Measurements from ENCODE around the gene HBS1L.

Gene HBS1L

DNA sequence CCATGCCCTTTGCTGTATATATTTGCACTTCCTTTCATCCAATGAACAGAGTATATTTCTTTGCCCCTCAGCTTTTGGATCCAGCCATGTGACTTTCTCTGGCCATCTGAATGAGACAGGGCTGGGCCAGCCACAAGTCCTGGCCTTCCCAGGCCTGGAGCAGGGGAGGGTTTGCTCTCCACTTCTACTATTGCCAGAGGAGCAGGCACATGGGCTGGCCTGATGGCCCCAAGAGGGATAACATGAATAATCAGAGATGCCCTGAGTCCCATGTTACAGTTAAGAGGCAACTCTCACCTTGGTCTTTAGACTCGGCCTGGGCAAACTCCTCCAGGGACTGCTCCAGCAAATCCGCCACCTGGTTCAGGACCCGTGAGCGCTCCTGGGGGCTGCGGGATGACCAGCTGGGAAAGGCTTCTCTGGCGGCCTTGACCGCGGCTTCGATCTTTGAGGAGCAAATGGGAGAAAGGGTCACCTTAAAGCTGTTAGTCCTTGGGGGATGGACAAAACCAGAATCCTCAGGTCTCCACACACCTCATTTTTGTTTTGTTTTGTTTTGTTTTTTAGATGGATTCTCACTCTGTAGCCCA, 111.0 kb downstream of the HBS1L start:
- DNase-seq, result no peak

- no peak for DNase-seq
Observed at GRCh38 chr6:134938896-134939295, 115.7 kb downstream of the HBS1L start.

GRCh38 chr6:134937426-134937825, 117.2 kb downstream of the HBS1L start:
- no peak for DNase-seq

- no peak for DNase-seq
Observed at GRCh38 chr6:134936931-134937330, 117.7 kb downstream of the HBS1L start.

- DNase-seq, result no peak
Observed at GRCh38 chr6:134936476-134936875, 118.1 kb downstream of the HBS1L start.

DNA sequence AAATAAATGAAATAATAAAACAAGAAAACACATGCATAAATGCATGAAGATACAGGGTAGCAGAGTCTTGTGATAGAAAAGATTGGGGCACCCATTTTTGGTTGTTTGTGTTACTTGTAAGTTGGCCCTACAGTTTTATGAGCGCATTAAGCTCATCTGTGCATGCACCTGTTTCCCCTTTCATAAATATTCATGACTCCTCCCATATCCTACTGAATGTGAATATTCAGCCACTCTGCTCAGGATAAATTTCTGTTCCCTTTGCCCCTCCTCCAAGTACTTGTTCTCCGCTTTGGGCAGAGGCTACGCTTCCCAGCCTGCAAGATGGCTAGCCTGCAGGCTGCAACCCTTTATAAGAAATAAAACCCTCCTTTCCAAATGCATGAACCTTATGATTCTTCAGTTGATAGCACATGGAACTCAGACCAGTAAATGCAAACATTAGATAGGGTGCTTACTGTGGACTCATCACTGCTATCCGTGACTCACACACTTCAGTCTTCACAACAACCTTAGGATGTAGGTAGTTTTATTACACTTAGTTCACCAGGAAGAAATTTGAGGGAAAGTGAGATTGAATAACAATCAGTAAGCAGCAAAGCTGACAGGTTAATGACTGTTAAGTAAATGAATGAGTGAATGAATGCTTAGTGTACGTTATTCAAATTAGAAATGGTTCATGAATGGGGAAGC, 119.7 kb downstream of the HBS1L start:
- DNase-seq, result no peak

DNA sequence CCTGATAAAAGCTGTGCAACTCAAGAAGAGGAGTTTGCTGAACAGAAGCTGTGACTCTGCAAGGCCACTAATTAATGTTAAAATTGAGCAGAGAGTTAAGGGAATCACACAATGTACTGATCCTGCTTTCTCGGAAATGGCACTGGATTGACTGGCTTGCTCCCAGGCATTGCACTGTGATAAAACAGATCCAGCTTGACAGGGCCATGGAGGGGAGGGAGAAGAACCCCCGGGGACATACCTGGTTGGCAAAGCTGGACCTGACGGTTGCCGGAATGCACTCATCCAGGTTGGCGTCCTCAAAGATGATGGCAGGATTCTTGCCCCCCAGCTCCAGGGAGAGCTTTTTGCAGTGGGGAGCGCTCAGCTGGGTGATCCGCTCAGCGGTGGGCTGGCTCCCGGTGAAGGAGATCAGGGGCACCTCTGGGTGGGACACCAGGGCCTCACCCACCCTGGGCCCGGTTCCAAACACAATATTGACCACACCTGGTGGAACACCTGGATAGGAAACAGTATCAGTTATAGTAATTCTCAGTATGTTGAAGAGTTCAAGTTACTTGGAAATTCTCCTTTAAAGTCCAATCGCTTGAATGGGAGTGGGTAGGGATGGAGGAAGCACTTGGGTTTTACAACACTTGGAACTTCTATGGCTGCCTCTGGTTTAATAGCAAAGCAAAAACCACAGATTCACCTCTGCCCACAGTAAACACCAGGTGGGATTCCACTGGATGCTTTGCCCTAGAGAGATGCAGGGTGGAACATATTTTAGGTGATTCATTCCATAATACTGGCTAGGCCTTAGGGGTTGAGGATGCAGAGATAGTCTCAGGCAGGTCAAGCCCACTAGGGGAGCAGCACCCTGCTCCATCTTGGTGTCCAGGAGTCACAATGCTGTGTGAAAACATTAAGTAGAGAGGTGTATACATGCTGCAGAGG, 121.8 kb downstream of the HBS1L start:
- no peak for DNase-seq

- DNase-seq, result no peak
Observed at GRCh38 chr6:134932098-134932497, 122.5 kb downstream of the HBS1L start.

DNA sequence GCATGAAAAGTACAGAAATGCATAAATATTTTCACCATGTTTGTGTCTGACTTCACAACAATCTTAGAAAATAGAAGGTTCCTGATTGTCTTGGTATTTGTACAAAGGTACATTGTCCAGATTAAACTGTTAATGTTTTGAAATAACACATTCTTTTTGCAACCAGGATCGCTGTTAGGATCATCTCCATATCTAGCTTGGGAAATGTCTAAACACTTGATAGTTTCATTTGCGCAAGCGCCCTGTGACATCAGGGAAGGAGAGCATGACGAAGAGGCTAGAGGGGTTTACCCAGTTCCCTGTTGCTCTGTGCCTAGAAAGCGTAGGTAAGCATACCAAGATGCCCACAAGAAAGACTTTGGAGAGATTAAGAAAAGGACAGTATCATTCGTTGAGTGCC, 124.2 kb downstream of the HBS1L start:
- no peak for DNase-seq

- no peak for DNase-seq
Observed at GRCh38 chr6:134928151-134928900, 126.3 kb downstream of the HBS1L start.

DNA sequence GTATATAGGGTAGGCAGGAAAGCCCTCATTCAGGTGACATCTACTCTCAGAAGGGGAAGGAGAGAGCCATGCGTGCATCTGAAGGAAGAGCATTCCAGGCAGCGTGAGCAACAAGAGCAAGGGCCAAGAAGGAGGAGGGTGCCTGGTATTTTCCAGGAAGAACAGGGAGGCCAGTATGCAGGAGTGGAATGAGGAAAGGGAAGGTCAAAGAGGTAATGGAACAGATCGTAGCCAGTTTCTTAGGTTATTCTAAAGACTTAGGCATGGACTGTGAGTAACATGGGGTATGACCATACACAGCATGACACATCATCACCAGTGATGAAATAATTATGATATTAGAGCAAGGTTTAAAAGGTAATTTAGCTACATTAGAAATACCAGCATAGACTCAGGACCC, 128.8 kb downstream of the HBS1L start:
- no peak for DNase-seq

GRCh38 chr6:134921721-134922261, 132.8 kb downstream of the HBS1L start:
- no peak for DNase-seq

DNA sequence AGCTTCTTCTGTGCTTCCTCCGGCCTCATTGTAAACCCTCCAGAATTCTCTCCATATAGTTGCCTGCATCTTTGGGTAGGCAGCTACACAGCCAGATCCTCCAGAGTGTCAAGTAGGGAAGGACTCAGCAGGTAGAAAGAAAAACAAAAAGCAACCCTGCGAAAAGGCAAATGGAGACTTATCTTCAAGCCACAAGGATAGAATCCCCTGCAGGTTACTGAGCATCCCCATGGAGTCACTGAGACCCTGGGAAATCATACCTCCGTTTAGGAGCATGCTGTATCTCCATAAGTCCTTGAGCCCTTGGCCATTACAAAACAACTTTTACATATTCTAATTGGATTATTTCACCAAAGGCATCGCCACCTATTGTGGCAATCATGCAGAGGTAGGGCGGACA, 133.3 kb downstream of the HBS1L start:
- no peak for DNase-seq

DNA sequence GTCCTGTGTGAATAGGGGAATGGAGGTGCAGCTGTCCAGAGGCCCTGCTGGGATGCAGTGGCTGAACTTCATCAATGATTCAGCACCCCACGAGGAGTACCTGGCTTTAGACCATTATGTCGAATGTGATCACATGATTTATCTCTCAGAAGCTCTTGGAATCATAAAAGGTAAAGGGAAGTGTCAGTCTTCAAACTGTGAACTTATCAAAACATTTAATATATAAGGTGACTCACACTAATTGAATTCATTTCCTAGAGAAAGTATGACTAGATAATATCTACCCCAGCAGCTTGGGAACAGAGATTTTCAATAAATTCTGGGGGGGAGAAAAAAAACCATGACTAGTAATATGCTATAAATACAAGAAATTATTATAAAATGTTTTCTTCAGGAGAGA, 134.2 kb downstream of the HBS1L start:
- DNase-seq, result no peak

DNA sequence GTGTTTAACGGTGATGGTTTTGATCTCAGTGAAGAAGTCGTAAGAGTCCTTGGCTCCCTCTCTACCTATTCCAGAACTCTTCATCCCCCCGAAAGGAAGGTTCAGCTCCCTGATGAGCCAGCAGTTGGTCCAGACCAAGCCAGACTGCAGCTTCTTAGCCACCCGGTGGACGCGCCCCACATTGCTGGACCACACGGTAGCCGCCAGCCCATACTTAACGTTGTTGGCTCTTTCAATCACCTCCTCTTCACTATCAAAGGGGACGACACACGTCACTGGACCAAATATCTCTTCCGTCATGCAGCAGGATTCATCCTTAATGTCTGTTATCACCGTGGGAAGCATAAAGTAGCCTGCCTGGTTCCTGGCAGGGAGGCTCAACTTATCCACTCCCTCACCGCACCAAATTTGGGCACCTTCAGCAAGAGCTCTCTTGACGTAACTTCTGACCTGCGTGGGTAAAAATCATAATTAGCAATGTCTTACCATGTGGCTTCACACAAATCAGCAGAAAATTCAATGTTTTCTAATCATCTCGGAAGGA, 136.1 kb downstream of the HBS1L start:
- no peak for DNase-seq

DNA sequence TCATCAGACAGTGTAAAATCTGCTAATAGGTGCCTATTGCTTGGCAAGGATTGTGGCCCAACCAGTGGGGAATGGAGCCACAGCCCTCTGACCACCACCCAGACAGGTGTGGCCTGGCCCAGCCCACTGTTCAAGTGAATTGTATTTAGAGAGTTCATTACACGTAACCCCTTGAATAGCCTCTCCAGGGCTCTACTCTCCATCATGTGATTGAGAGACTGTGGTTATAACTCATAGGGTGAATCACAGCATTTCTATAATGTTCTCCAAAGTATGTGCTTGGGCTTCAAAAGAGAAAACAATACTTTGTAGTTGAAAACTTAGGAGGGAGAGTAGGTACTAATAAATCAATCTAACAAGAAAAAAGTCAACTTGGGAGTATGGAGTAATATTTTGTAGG, 143.1 kb downstream of the HBS1L start:
- DNase-seq, result no peak

DNA sequence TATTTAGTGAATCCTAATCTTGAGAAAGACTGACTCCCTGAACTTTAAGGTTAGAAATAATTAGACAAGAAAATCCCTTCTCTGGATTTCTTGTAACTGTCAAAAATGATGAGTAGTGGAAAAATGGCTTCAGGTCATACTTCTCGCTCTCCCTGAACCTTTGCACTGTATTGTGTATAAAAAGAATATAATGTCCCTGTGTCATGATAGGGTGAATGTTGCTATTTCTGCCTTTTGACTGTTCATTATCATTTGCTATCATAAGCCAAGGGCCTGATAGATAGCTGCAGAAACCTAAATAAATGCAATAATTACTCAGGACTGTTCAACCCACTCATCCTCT, 144.1 kb downstream of the HBS1L start:
- DNase-seq, result no peak

All from right hindlimb (tissue), 1 donor.